ENCODE results near the gene MDM1.

Gene MDM1

GRCh38 chr12:68356060-68356695 is 24.0 kb upstream of the MDM1 start:
- DNase-seq, result no peak

GRCh38 chr12:68354977-68355541 is 22.9 kb upstream of the MDM1 start:
- DNase-seq, result no peak

DNA sequence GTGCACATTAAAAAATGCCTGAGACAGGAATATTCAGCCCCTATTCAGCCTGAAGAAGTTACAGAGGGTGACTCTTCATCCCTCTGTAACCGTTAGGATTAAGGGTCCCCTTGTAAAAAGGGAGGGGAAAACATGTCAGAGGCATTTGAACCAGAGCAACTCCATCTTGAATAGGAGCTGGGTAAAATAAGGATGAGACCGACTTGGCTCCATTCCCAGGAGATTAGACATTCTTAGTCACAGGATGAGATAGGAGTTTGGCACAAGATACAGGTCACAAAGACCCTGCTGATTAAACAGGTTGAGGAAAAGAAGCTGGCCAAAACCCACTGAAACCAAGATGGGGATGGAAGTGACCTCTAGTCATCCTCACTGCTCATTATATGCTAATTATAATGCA is 19.9 kb upstream of the MDM1 start:
- DNase-seq, result no peak

DNA sequence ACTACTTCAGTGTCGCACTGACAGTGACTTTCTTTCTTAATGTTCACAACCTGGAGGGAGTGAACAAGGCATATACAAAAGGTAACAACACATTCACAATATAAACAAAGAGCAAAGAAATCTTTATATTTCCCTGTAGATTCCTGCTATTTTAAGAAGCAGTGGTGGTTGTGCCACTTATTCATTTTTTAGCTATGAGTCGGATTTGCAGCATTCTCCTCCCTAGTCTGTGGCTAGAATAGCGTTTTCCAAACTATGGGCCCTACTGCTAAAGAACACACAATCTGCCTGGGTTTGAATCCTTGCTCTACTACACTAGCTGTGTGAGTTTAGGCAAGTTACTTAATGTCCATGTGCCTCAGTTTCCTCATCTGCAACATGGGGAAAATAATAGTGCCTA is 18.6 kb upstream of the MDM1 start:
- no peak for DNase-seq

- DNase-seq, result peak; percentile 44
These were observed 17.9 kb upstream of the MDM1 start for GRCh38 chr12:68349921-68350606.

GRCh38 chr12:68349220-68349621 is 17.1 kb upstream of the MDM1 start:
- no peak for DNase-seq

- DNase-seq, result no peak
These were observed 16.3 kb upstream of the MDM1 start for GRCh38 chr12:68348419-68348818.

DNA sequence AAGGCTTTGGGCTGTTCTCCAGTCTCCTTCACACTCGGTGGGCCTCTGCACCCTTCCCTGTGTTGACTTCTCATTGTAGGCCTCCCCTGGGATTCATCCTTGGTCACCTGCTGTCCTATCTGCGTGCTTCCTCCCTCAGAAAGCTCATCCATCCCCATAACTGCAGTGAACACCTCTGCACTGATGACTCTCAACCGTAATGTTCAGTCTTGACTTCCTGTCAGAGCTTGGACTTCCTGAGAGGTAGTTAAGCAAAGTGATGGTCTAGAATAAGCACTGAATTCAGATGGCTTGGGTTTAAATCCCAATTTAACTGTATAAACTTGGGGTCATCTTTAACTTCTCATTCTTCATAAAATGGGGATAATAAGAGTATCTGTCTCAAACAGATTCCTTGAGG is 13.6 kb upstream of the MDM1 start:
- DNase-seq, result no peak

GRCh38 chr12:68344126-68344525 is 12.0 kb upstream of the MDM1 start:
- DNase-seq, result no peak

DNA sequence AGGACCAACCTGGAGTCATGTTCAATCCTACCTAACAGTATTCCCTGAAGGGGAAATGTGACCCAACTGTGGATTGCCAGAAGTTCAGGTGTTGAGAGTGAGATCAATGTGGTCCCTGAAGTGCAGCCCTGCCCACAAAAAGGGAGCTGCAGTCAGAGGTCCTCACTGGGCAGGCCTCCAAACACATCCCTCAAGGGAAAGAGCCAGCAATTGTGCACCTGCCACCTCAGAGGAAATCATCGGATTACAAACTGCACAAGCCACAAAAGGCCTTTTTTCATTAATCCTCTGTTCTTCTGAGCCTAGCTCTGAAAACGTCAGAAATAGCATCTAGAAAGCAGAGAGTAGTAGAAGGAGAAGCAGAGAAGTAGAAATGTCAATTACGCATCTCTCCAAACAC is 10.8 kb upstream of the MDM1 start:
- peak; percentile 52 for DNase-seq

DNA sequence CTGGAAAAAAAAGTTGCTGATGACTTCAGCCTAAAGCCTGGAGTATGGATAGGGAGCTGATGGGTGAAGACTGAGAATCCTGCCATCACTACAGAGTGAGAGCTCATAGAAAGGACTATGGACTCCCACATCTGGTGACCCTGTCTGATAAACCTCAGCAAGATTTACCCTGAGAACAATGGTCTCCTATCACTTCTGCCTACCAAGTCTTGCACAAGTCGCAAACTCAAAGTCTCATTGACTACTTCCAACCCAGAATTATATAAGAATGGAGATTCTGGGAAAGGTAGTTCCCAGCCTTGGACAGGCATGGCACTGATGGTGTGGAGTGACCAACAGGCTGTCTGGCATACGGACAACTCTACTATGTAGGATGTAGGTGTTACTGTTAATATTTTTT is 9.7 kb upstream of the MDM1 start:
- DNase-seq, result no peak

DNA sequence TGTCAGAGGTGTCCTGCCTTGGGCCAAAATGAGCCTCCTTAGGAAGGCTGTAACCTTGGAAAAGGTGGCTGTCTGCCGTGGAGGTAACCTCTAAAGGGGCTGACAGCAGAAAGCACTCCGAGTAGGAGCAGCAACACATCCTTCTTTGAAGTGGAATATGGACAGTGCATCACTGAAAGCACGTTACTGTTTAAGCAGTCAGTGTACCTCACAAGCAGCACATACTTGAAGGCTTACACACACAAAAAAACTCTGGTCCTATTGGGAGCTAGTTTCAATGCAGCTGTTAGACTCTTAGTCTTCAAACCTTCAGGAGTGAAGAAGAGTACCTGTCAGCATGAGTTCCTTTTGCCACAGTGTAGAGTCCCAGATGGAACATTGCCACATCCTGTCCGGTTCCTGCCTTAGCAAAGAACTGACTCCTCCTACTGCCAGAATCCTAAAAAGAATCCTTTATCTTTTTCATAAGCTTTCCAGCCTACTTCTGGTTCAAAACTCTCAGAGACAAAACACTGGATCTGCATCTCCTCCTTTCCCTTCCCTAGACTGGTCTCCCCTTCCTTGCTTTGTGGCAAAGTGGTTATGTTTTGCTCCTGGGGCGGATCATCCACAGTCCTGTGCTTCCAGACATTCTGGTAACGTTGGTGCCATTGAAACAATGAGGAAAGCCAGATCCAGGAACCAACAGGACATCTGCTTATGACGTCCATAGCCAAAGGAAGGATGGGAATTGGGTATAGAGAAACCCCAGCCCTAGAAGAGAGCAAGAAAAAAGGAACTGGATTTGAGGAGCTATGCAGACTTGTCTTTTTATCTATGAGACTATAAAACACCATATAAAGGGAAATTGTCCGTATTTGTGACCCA is 8.5 kb upstream of the MDM1 start:
- DNase-seq, result no peak

DNA sequence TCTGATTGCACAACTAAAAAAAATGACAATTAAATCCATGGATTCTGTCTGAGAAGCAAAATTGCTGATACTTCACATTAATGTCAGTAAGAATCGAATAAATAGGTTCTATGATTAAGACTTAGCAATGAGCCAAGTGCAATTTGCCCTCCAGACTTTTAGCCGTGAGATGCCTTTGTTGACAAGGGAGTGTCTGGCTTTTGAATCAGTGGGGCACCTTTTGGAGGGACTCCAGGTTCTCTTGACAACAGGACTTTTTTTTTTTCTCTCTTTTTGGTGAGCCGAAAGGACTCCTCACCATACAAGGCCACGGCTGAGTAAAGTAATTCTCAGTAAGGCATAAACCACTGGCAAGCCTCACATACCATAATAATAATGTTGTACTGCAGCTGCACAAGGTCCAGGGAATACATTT is 4.7 kb upstream of the MDM1 start:
- DNase-seq, result no peak

DNA sequence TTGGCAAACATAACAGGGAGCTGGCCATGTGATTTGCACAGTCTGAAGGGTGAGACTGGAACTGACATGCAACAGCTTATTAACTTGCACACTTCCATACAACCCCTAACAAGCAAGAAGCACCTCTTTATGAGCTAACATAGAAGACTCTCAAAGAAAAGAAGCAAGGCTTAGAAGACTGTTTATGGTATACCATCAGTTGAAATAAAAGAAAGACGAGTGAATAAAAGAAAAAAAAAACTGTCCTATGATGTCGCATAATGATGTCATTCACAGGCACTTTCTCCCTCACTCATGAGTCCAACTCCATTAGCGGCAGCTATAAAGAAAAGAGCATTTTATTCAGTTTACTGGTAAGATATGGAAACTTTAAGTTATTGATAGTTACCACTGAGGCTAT is 3.3 kb upstream of the MDM1 start:
- no peak for DNase-seq

DNA sequence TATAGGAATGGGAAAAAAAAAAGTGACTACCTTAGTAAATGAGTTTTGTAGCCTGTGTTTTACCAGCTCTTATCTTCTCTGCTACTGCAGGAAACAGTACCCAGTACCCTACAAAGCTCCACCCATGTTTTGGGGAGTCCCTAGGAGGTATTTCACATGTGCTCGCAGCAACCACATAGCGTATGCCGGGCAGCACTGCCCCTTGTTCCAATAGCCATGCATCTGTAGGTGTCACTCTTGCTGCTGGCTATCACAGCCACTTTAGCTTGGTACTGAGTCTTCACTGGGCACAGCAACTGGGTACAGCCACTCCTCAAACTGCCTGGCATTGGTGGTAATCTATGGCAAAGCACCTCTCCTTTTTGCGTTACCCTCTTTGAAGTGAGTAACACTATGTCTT is 2.0 kb upstream of the MDM1 start:
- DNase-seq, result no peak

- no peak for DNase-seq
These were observed 817 bp upstream of the MDM1 start for GRCh38 chr12:68332728-68333630.

GRCh38 chr12:68331500-68331868 is 678 bp downstream of the MDM1 start:
- DNase-seq, result no peak

GRCh38 chr12:68327896-68328295 is 4.3 kb downstream of the MDM1 start:
- DNase-seq, result no peak

- DNase-seq, result no peak
These were observed 5.4 kb downstream of the MDM1 start for GRCh38 chr12:68326716-68327115.

GRCh38 chr12:68325966-68326365 is 6.2 kb downstream of the MDM1 start:
- no peak for DNase-seq

DNA sequence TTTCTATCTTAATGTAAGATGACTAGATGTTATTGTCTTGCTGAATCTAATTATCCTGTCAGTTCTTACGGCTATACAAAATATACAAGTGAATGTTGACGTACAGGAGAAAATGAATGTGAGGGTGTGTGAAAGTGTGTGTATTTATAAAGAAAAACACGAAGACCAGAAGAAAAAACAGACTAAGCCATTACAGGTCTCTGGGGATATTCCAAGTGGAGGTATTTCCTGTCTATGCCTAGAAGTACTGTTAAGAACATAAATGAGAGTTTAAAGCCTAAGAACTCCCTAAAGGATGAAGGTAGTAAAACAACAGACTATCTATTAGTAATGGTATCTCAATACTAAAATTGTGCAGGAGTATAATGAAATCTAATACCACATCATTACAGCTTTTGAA is 7.6 kb downstream of the MDM1 start:
- no peak for DNase-seq

DNA sequence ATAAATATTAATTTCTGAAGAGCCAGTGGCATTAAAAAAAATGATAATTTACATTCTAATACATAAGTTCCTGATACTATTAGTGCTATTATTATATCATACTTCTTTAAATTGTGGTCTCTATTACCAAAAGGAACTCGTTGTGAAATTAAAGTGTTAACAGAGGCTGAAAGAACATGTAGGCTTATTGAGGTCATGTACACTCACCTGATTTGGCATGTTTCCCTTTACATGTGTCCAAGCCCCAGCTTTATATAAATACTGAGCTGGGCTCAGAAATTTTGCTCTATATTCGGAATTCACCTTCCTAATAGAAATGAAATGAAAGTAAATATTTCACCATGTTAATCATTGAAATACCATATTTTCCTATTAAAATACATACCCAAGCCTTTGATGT is 11.0 kb downstream of the MDM1 start:
- peak; percentile 7 for DNase-seq
